Keratinocyte (primary cell): Measurements from ENCODE around the gene CFAP53. TPM values are rescaled to one million over a fixed set of nuclear protein-coding genes. Genes with fewer than 3 reads are reported as not detected.

Experiments
- DNase-seq: peaks from one replicate; pipeline ENCODE4 v3.0.0-alpha.2; 2011; ENCODE audit warnings: low read depth, missing footprints, low spot score
- FAIRE-seq: peaks from 2 replicates; lab custom pipeline; 2011; peaks lifted over from hg19 to GRCh38; lab: Jason Lieb, UNC
- H2AFZ ChIP-seq: 2 replicates; pipeline ENCODE4 v1.6.0; 2012; ENCODE audit warnings: low read length, control low read depth, inconsistent platforms; ENCODE audit not compliant: control insufficient read depth
- H3K27ac ChIP-seq: 2 replicates; pipeline ENCODE4 v1.5.1; 2011; ENCODE audit warnings: low read length; ENCODE audit not compliant: control insufficient read depth, insufficient read depth
- H3K27me3 ChIP-seq: 3 replicates; pipeline ENCODE4 v1.6.0; 2011; ENCODE audit warnings: low read length; ENCODE audit not compliant: control insufficient read depth, insufficient read depth; ENCODE audit errors: extremely low read depth
- H3K36me3 ChIP-seq, 2 experiments: 2 replicates in 1 of 2; 3 replicates in 1 of 2; pipeline ENCODE4 v1.5.1; 2011; ENCODE audit warnings: low read length in 2 of 2, mild to moderate bottlenecking in 1 of 2; ENCODE audit not compliant: control insufficient read depth in 2 of 2, insufficient read depth in 2 of 2; ENCODE audit errors: extremely low read depth in 1 of 2
- H3K4me1 ChIP-seq: 3 replicates; pipeline ENCODE4 v1.5.1; 2011; ENCODE audit warnings: low read length; ENCODE audit not compliant: control insufficient read depth, insufficient read depth; ENCODE audit errors: extremely low read depth
- H3K4me2 ChIP-seq: 3 replicates; pipeline ENCODE4 v1.6.0; 2011; ENCODE audit warnings: low read depth, low read length; ENCODE audit not compliant: control insufficient read depth, insufficient read depth; ENCODE audit errors: extremely low read depth
- H3K4me3 ChIP-seq, 3 experiments: fragments of 200-600 bp in 1 of 3; sonication (generic) in 1 of 3; 2 replicates in 2 of 3; 3 replicates in 1 of 3; pipeline ENCODE4 v1.5.1; 2011 to 2016; ENCODE audit warnings: low read length in 3 of 3, mild to moderate bottlenecking in 3 of 3, control low read depth in 2 of 3, inconsistent platforms in 1 of 3, low read depth in 1 of 3, mixed read lengths in 1 of 3, mixed run types in 1 of 3, moderate library complexity in 1 of 3; ENCODE audit not compliant: control insufficient read depth in 2 of 3, insufficient read depth in 2 of 3; ENCODE audit errors: extremely low read depth in 1 of 3
- H3K79me2 ChIP-seq: 2 replicates; pipeline ENCODE4 v1.6.0; 2012; ENCODE audit warnings: low read length; ENCODE audit not compliant: control insufficient read depth, insufficient read depth
- H3K9ac ChIP-seq: 3 replicates; pipeline ENCODE4 v1.6.0; 2011; ENCODE audit warnings: low read length; ENCODE audit not compliant: control insufficient read depth, insufficient read depth; ENCODE audit errors: extremely low read depth
- H3K9me1 ChIP-seq: 3 replicates; pipeline ENCODE4 v1.6.0; 2011; ENCODE audit warnings: low read length; ENCODE audit not compliant: control insufficient read depth, insufficient read depth; ENCODE audit errors: extremely low read depth
- H3K9me3 ChIP-seq: 2 replicates; pipeline ENCODE4 v1.5.1; 2012; ENCODE audit warnings: low read depth, low read length; ENCODE audit not compliant: control insufficient read depth
- H4K20me1 ChIP-seq: 3 replicates; pipeline ENCODE4 v1.6.0; 2011; ENCODE audit warnings: low read length; ENCODE audit not compliant: control insufficient read depth, insufficient read depth; ENCODE audit errors: extremely low read depth
- EZH2 ChIP-seq: IDR thresholded peaks from one replicate; pipeline ENCODE4 v1.6.1; 2012; ENCODE audit warnings: inconsistent platforms, mild to moderate bottlenecking, low read length, moderate library complexity
- dilution Hi-C: fragments of 300-500 bp; cut with MboI; formaldehyde crosslinking; loops from one replicate; pipeline ENCODE4 v1.7.0; 2020; ENCODE audit warnings: low sequenced_read_pairs; ENCODE audit not compliant: extremely low pct_ligation_motif_present
- polyA plus RNA-seq, 5 experiments: library from polyadenylated mRNA; depleted of rRNA in 3 of 5; stranded (reverse) in 3 of 5; stranded (forward) in 1 of 5; unstranded in 1 of 5; fragments of >200 nt; gene quantifications; 1 replicate in 1 of 5; 2 replicates in 3 of 5; 3 replicates in 1 of 5; pipeline versions ENCODE4 v1.2.1 to v1.2.3, GENCODE V29; 2011 to 2012; ENCODE audit warnings: missing spikeins in 2 of 5, low read depth in 1 of 5, low replicate concordance in 1 of 5
- TF ChIP-seq, protein P1 (sequence below), 3 experiments: IDR thresholded peaks in 1 of 3; conservative IDR thresholded peaks in 1 of 3; optimal IDR thresholded peaks in 1 of 3; 2 replicates in 2 of 3; 3 replicates in 1 of 3; pipeline versions ENCODE3 to v1.5.1; 2011; ENCODE audit warnings: low read length in 3 of 3, mild to moderate bottlenecking in 3 of 3, moderate library complexity in 2 of 3, control low read depth in 1 of 3, inconsistent platforms in 1 of 3; ENCODE audit not compliant: insufficient read depth in 2 of 3; ENCODE audit errors: extremely low read depth in 1 of 3

The CFAP53 gene
- polyA plus RNA-seq, 1 donor (not counting 4 experiments of a cell fraction or from before 2014, with no cell fraction given) = 0.59 TPM

DNA sequence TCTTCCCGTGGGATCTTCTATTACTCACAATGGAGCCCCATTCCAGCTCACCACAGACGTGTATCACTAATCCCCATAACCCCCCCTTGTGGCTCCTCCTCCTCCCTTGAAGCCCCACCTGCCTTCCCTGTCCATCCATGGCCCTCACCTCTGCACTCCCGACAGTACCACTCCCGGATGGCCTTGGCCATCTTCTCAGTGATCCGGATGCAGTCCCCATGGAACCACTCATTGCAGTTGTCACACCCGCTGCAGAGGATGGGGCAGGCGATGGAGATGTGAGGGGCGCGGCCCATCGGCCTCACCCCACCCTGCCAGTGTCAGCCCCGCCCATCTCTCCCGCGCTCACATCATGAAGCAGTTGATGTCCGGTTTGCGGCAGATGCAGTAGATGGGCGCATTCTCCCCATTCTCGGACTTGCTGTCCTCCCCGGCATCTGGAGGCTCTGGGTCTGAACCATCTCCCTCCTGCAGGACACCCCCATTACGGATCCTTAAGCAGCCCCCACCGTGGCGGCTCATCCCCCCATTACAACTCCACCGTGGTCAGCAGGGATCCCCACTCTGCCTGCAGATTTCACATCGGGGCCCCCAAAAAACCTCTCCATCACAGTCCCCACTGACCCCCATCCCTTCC is 20.2 kb upstream of the CFAP53 start:
- DNase-seq (no peak), FAIRE-seq (no peak)
- Histone ChIP-seq H3K9ac (peak overlapping the region; percentile 88), H3K9me1 (no peaks in the 10 kb centered on the region), H2AFZ (no peak overlapping the region), H3K27ac (peak overlapping the region; percentile 77), H3K4me3 (peak overlapping the region; percentile 65 to 92 (median 90)), H4K20me1 (no peaks in the 10 kb centered on the region), H3K9me3 (no peaks in the 10 kb centered on the region), H3K79me2 (peaks cover 32% of the 10 kb centered on the region), H3K36me3 (peaks cover 19 to 32% of the 10 kb centered on the region in 2 experiments), H3K4me2 (peak overlapping the region; percentile 80), H3K27me3 (no peaks in the 10 kb centered on the region), H3K4me1 (peaks cover 34% of the 10 kb centered on the region)
- dilution Hi-C loops = no loop called here
- TF ChIP-seq, protein P1, sequence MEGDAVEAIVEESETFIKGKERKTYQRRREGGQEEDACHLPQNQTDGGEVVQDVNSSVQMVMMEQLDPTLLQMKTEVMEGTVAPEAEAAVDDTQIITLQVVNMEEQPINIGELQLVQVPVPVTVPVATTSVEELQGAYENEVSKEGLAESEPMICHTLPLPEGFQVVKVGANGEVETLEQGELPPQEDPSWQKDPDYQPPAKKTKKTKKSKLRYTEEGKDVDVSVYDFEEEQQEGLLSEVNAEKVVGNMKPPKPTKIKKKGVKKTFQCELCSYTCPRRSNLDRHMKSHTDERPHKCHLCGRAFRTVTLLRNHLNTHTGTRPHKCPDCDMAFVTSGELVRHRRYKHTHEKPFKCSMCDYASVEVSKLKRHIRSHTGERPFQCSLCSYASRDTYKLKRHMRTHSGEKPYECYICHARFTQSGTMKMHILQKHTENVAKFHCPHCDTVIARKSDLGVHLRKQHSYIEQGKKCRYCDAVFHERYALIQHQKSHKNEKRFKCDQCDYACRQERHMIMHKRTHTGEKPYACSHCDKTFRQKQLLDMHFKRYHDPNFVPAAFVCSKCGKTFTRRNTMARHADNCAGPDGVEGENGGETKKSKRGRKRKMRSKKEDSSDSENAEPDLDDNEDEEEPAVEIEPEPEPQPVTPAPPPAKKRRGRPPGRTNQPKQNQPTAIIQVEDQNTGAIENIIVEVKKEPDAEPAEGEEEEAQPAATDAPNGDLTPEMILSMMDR (optimal IDR thresholded peaks at IDR 0.05 in 1 of 3, IDR thresholded peaks at IDR 0.05 in 1 of 3, conservative IDR thresholded peaks at IDR 0.05 in 1 of 3; ENCODE audit: extremely low read depth in 1 of 3, insufficient read depth in 2 of 3, low read length in 3 of 3) = no peak
- no peak for TF ChIP-seq EZH2

DNA sequence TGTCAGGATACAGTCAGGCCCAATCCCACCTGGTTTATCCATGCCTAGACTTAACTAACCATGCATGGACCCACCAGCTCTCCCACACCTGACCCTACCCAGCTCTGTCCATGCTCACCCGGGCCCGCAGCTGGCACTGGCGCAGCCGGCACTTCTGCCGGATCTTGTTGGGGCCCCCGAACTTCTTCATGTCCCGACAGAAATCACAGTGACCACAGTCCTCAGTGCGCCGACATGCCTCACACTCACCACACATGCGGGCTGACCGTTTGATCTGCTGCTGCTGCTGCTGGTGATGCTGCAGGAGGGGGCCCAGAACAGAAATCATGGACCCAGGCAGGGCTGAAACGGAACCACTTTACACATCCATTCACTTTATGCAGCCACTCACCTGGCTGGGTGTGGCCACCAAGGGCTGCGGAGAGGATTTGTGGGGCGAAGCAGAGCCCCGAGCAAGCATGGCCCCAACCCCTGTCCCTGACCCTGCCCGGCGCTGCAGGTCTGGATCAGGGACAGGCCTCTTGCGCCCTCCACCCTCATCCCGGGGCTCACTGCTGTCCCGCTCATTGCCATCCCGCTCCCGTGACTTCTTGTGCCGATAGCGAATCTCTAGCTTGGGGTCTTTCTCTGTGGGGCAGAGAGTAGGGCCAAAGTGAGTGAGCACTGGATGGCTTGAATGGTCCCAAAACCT is 19.5 kb upstream of the CFAP53 start:
- Histone ChIP-seq H3K4me2 (peak overlapping the region; percentile 80), H3K27ac (peak overlapping the region; percentile 31), H3K9me1 (no peaks in the 10 kb centered on the region), H4K20me1 (no peaks in the 10 kb centered on the region), H3K9me3 (no peaks in the 10 kb centered on the region), H2AFZ (no peak overlapping the region), H3K27me3 (no peaks in the 10 kb centered on the region), H3K79me2 (peaks cover 38% of the 10 kb centered on the region), H3K9ac (no peak overlapping the region), H3K36me3 (peaks cover 19 to 32% of the 10 kb centered on the region in 2 experiments), H3K4me1 (peaks cover 34% of the 10 kb centered on the region), H3K4me3 (peak overlapping the region in 1 of 3 experiments; percentile 65)
- TF ChIP-seq, protein P1 (optimal IDR thresholded peaks at IDR 0.05 in 1 of 3, IDR thresholded peaks at IDR 0.05 in 1 of 3, conservative IDR thresholded peaks at IDR 0.05 in 1 of 3; ENCODE audit: extremely low read depth in 1 of 3, insufficient read depth in 2 of 3, low read length in 3 of 3) = no peak
- no peak for TF ChIP-seq EZH2
- DNase-seq (no peak), FAIRE-seq (no peak)
- dilution Hi-C loops = no loop called here
